GM23338 (cell line): Measurements from ENCODE around the gene MESP1. TPM values are rescaled to one million over a fixed set of nuclear protein-coding genes. Genes with fewer than 3 reads are reported as not detected.

Experiments
- ATAC-seq: fragments of 200-7000 bp; cut with Tn5 transposase; 3 replicates; pipeline ENCODE4 v1.9.1; 2020
- DNase-seq: peaks from one replicate; pipeline ENCODE4 v3.0.0-alpha.2; 2015; ENCODE audit warnings: low spot score
- H2AFZ ChIP-seq: fragments of 200-600 bp; sonication (generic); 2 replicates; pipeline ENCODE4 v1.8.0; 2016; ENCODE audit warnings: antibody characterized with exemption, mild to moderate bottlenecking, moderate library complexity
- H3F3A ChIP-seq: fragments of 200-600 bp; sonication (generic); replicated peaks from 2 replicates; pipeline ENCODE4 v1.8.0; 2017; ENCODE audit warnings: antibody characterized with exemption, mixed run types, low read depth
- H3K27ac ChIP-seq: fragments of 200-600 bp; sonication (generic); 2 replicates; pipeline ENCODE4 v1.6.1; 2016; ENCODE audit warnings: low read depth
- H3K27me3 ChIP-seq: fragments of 200-600 bp; sonication (generic); 2 replicates; pipeline ENCODE4 v1.8.0; 2016; ENCODE audit warnings: mild to moderate bottlenecking, mixed run types, moderate library complexity; ENCODE audit not compliant: insufficient read depth
- H3K36me3 ChIP-seq: fragments of 200-600 bp; sonication (generic); 2 replicates; pipeline ENCODE4 v1.8.0; 2016; ENCODE audit warnings: mild to moderate bottlenecking; ENCODE audit not compliant: insufficient read depth
- H3K4me1 ChIP-seq: fragments of 200-600 bp; sonication (generic); 2 replicates; pipeline ENCODE4 v1.8.0; 2016; ENCODE audit warnings: mild to moderate bottlenecking, moderate library complexity; ENCODE audit not compliant: insufficient read depth
- H3K4me2 ChIP-seq: fragments of 200-600 bp; sonication (generic); 2 replicates; pipeline ENCODE4 v1.7.1; 2017; ENCODE audit warnings: mixed run types
- H3K4me3 ChIP-seq: fragments of 200-600 bp; sonication (generic); 2 replicates; pipeline ENCODE4 v1.6.1; 2016; ENCODE audit warnings: mixed run types
- H3K79me2 ChIP-seq: fragments of 200-600 bp; sonication (generic); replicated peaks from 2 replicates; pipeline ENCODE4 v1.8.0; 2017; ENCODE audit warnings: mild to moderate bottlenecking; ENCODE audit not compliant: insufficient read depth
- H3K9me2 ChIP-seq: fragments of 200-600 bp; sonication (generic); 2 replicates; pipeline ENCODE4 v1.8.0; 2017; ENCODE audit not compliant: insufficient read depth
- H4K20me1 ChIP-seq: fragments of 200-600 bp; sonication (generic); replicated peaks from 2 replicates; pipeline ENCODE4 v1.8.0; 2017; ENCODE audit warnings: mild to moderate bottlenecking; ENCODE audit not compliant: insufficient read depth
- H3K27ac Mint-ChIP-seq: 2 replicates; pipeline ENCODE4 v1.8.0; 2020; ENCODE audit warnings: inconsistent platforms, mild to moderate bottlenecking, moderate library complexity, mixed read lengths
- H3K27me3 Mint-ChIP-seq: 3 replicates; pipeline ENCODE4 v1.8.0; 2022; ENCODE audit warnings: low read depth, mild to moderate bottlenecking, moderate library complexity, mixed read lengths, inconsistent platforms; ENCODE audit not compliant: insufficient read depth, poor library complexity
- H3K36me3 Mint-ChIP-seq: 3 replicates; pipeline ENCODE4 v1.8.0; 2021; ENCODE audit warnings: low read depth, mild to moderate bottlenecking, inconsistent platforms, moderate library complexity, mixed read lengths
- H3K4me1 Mint-ChIP-seq: 3 replicates; pipeline ENCODE4 v1.8.0; 2020; ENCODE audit warnings: mild to moderate bottlenecking, inconsistent platforms, mixed read lengths
- H3K4me3 Mint-ChIP-seq: 3 replicates; pipeline ENCODE4 v1.8.0; 2021; ENCODE audit warnings: moderate library complexity, mild to moderate bottlenecking, inconsistent platforms, mixed read lengths
- H3K9me3 Mint-ChIP-seq: 3 replicates; pipeline ENCODE4 v1.8.0; 2020; ENCODE audit warnings: moderate library complexity, mild to moderate bottlenecking, inconsistent platforms, mixed read lengths
- CTCF ChIP-seq, 2 experiments: fragments of 200-600 bp in 1 of 2; sonication (generic) in 1 of 2; conservative IDR thresholded peaks; 2 replicates each; pipeline versions ENCODE4 v1.5.1 to v1.6.1; 2016 to 2017; ENCODE audit warnings: antibody characterized with exemption in 2 of 2, low read depth in 2 of 2, mild to moderate bottlenecking in 2 of 2, moderate library complexity in 1 of 2
- NANOG ChIP-seq: IDR thresholded peaks from 2 replicates; pipeline ENCODE4 v1.6.1; 2016; ENCODE audit warnings: antibody characterized with exemption, borderline replicate concordance
- ZNF331 ChIP-seq: fragments of 250-450 bp; sonication (Bioruptor Pico); IDR thresholded peaks from 2 replicates; pipeline ENCODE4 v1.5.0; 2020; ENCODE audit warnings: low read depth, mild to moderate bottlenecking, moderate library complexity
- polyA plus RNA-seq: library from polyadenylated mRNA; unstranded; fragments of >200 nt; fragmentation: Nextera tagmentation; extraction: Ambion mirVana; gene quantifications from 2 replicates; pipeline ENCODE4 v1.2.1, GENCODE V29; 2016
- total RNA-seq: library from RNA; depleted of rRNA; stranded (reverse); fragments of >200 nt; shearing (Covaris generic); gene quantifications from 2 replicates; pipeline ENCODE4 v1.2.3, GENCODE V29; 2014
- TF ChIP-seq, protein P1 (sequence below): fragments of 250-450 bp; sonication (Bioruptor Pico); IDR thresholded peaks from 2 replicates; pipeline ENCODE4 v1.5.0; 2020; ENCODE audit warnings: mild to moderate bottlenecking, moderate library complexity

MESP1 gene
- total and polyA plus RNA-seq, 2 experiments from 2014 or later, result 0.21 to 0.91 TPM

GRCh38 chr15:89781891-89782618, 31.0 kb upstream of the MESP1 start (continued):
- TF ChIP-seq, protein P1, sequence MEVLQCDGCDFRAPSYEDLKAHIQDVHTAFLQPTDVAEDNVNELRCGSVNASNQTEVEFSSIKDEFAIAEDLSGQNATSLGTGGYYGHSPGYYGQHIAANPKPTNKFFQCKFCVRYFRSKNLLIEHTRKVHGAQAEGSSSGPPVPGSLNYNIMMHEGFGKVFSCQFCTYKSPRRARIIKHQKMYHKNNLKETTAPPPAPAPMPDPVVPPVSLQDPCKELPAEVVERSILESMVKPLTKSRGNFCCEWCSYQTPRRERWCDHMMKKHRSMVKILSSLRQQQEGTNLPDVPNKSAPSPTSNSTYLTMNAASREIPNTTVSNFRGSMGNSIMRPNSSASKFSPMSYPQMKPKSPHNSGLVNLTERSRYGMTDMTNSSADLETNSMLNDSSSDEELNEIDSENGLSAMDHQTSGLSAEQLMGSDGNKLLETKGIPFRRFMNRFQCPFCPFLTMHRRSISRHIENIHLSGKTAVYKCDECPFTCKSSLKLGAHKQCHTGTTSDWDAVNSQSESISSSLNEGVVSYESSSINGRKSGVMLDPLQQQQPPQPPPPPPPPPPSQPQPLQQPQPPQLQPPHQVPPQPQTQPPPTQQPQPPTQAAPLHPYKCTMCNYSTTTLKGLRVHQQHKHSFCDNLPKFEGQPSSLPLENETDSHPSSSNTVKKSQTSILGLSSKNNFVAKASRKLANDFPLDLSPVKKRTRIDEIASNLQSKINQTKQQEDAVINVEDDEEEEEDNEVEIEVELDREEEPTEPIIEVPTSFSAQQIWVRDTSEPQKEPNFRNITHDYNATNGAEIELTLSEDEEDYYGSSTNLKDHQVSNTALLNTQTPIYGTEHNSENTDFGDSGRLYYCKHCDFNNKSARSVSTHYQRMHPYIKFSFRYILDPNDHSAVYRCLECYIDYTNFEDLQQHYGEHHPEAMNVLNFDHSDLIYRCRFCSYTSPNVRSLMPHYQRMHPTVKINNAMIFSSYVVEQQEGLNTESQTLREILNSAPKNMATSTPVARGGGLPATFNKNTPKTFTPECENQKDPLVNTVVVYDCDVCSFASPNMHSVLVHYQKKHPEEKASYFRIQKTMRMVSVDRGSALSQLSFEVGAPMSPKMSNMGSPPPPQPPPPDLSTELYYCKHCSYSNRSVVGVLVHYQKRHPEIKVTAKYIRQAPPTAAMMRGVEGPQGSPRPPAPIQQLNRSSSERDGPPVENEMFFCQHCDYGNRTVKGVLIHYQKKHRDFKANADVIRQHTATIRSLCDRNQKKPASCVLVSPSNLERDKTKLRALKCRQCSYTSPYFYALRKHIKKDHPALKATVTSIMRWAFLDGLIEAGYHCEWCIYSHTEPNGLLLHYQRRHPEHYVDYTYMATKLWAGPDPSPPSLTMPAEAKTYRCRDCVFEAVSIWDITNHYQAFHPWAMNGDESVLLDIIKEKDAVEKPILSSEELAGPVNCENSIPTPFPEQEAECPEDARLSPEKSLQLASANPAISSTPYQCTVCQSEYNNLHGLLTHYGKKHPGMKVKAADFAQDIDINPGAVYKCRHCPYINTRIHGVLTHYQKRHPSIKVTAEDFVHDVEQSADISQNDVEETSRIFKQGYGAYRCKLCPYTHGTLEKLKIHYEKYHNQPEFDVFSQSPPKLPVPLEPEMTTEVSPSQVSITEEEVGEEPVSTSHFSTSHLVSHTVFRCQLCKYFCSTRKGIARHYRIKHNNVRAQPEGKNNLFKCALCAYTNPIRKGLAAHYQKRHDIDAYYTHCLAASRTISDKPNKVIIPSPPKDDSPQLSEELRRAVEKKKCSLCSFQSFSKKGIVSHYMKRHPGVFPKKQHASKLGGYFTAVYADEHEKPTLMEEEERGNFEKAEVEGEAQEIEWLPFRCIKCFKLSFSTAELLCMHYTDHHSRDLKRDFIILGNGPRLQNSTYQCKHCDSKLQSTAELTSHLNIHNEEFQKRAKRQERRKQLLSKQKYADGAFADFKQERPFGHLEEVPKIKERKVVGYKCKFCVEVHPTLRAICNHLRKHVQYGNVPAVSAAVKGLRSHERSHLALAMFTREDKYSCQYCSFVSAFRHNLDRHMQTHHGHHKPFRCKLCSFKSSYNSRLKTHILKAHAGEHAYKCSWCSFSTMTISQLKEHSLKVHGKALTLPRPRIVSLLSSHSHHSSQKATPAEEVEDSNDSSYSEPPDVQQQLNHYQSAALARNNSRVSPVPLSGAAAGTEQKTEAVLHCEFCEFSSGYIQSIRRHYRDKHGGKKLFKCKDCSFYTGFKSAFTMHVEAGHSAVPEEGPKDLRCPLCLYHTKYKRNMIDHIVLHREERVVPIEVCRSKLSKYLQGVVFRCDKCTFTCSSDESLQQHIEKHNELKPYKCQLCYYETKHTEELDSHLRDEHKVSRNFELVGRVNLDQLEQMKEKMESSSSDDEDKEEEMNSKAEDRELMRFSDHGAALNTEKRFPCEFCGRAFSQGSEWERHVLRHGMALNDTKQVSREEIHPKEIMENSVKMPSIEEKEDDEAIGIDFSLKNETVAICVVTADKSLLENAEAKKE (CRISPR knock-in tag), result no peak

- Mint-ChIP-seq H3K27me3 (peaks cover 19% of the 10 kb centered on the region), H3K4me1 (peaks cover 22% of the 10 kb centered on the region), H3K36me3 (no peaks in the 10 kb centered on the region), H3K27ac (no peak overlapping the region), H3K4me3 (no peak overlapping the region), H3K9me3 (no peaks in the 10 kb centered on the region)
- no peak overlapping the region for H3K4me2 ChIP-seq
- H3K79me2 ChIP-seq, result no peaks in the 10 kb centered on the region
- H2AFZ ChIP-seq, result no peak overlapping the region
- no peaks in the 10 kb centered on the region for H3K36me3 ChIP-seq
- H3K4me1 ChIP-seq, result peaks cover 20% of the 10 kb centered on the region
- ATAC-seq (no peak), DNase-seq (no peak)
- no peak overlapping the region for H3K27ac ChIP-seq
- H4K20me1 ChIP-seq, result no peaks in the 10 kb centered on the region
- H3K4me3 ChIP-seq, result no peak overlapping the region
- no peaks in the 10 kb centered on the region for H3F3A ChIP-seq
- H3K9me2 ChIP-seq, result peaks cover 3% of the 10 kb centered on the region; the same call in 1 of the 2 replicates
- peaks cover 24% of the 10 kb centered on the region for H3K27me3 ChIP-seq
- TF ChIP-seq CTCF (conservative IDR thresholded peaks at IDR 0.05; ENCODE audit: low read depth in 2 of 2), result no peak
- no peak for TF ChIP-seq ZNF331
- no peak for TF ChIP-seq NANOG
- TF ChIP-seq, protein P1 (CRISPR knock-in tag), result no peak
These were observed 30.0 kb upstream of the MESP1 start for GRCh38 chr15:89781055-89781454.
